HG03139 (cell line): ENCODE measurements around the gene RND1.

ENCODE experiments used
- ATAC-seq: cut with Tn5 transposase; IDR thresholded peaks from one replicate; pipeline ENCODE4 v1.9.1; 2021; ENCODE audit not compliant: unreplicated experiment

The RND1 gene

GRCh38 chr12:48828841-48829575 is 36.7 kb downstream of the RND1 start:
- no peak for ATAC-seq

- ATAC-seq: no peak
Observed at GRCh38 chr12:48828293-48828692, 37.4 kb downstream of the RND1 start.

- ATAC-seq: no peak
Observed at GRCh38 chr12:48827513-48828096, 38.1 kb downstream of the RND1 start.

- ATAC-seq: no peak
Observed at GRCh38 chr12:48827026-48827425, 38.6 kb downstream of the RND1 start.

- ATAC-seq: no peak
Observed at GRCh38 chr12:48826209-48826855, 39.3 kb downstream of the RND1 start.

- no peak for ATAC-seq
Observed at GRCh38 chr12:48824905-48825304, 40.8 kb downstream of the RND1 start.

GRCh38 chr12:48824112-48824511 is 41.6 kb downstream of the RND1 start:
- ATAC-seq: no peak

GRCh38 chr12:48823281-48823680 is 42.4 kb downstream of the RND1 start:
- no peak for ATAC-seq

GRCh38 chr12:48822711-48823110 is 43.0 kb downstream of the RND1 start:
- ATAC-seq: no peak

GRCh38 chr12:48822139-48822538 is 43.5 kb downstream of the RND1 start:
- ATAC-seq: no peak

- ATAC-seq: no peak
Observed at GRCh38 chr12:48819986-48820725, 45.5 kb downstream of the RND1 start.

GRCh38 chr12:48818831-48819590 is 46.7 kb downstream of the RND1 start:
- ATAC-seq: no peak

GRCh38 chr12:48817873-48818830 is 47.5 kb downstream of the RND1 start, which contains the start of gene CACNB3:
Gene CACNB3, plus strand, starts transcription at chr12:48818496. Its CDS starts 434 bp downstream, at chr12:48818930.
- ATAC-seq: no peak

- ATAC-seq: no peak
Observed at GRCh38 chr12:48816143-48816854, 49.4 kb downstream of the RND1 start.

- ATAC-seq: peak; percentile 20
Observed at GRCh38 chr12:48815126-48816110, 50.3 kb downstream of the RND1 start.

- peak; percentile 68 for ATAC-seq
Observed at GRCh38 chr12:48814262-48815125, 51.2 kb downstream of the RND1 start.
